B cell (primary cell): Measurements from ENCODE around the gene CAPNS2. TPM values are rescaled to one million over a fixed set of nuclear protein-coding genes. Genes with fewer than 3 reads are reported as not detected.

Source experiments
- ATAC-seq: fragments of 200-7000 bp; cut with Tn5 transposase; one replicate; pipeline ENCODE4 v1.10.0; 2021; ENCODE audit warnings: low read depth, mild to moderate bottlenecking, moderate number of reproducible peaks, moderate library complexity
- CTCF ChIA-PET: fragments of 350-600 bp; sonication (Branson Sonifier 250); formaldehyde crosslinking; loops from one replicate; lab custom pipeline; 2021; ENCODE audit warnings: antibody characterized with exemption, inconsistent platforms; lab: Charles Lee
- POLR2A ChIA-PET: fragments of 350-600 bp; sonication (Branson Sonifier 250); formaldehyde crosslinking; loops from one replicate; lab custom pipeline; 2021; ENCODE audit warnings: antibody characterized with exemption; lab: Charles Lee
- DNase-seq: peaks from one replicate; pipeline ENCODE4 v3.0.0; 2013
- H2AFZ ChIP-seq: 2 replicates; pipeline ENCODE4 v1.6.1; 2012; ENCODE audit warnings: mild to moderate bottlenecking, low read depth, low read length; ENCODE audit not compliant: insufficient read depth, poor library complexity, severe bottlenecking
- H3K27ac ChIP-seq, 2 donors: 1 replicate in 1 of 2; 2 replicates in 1 of 2; pipeline ENCODE4 v1.5.1; 2012 to 2013; ENCODE audit warnings: low read length in 2 of 2, mild to moderate bottlenecking in 2 of 2, moderate library complexity in 1 of 2
- H3K27me3 ChIP-seq, 4 experiments: fragments of 200-600 bp in 1 of 4; sonication (generic) in 1 of 4; replicated peaks in 1 of 4; 1 replicate in 2 of 4; 2 replicates in 2 of 4; pipeline versions ENCODE4 v1.6.1 to v1.7.0; 2013 to 2016; ENCODE audit warnings: low read length in 3 of 4, mild to moderate bottlenecking in 2 of 4, mixed read lengths in 1 of 4, moderate library complexity in 1 of 4; ENCODE audit not compliant: insufficient read depth in 4 of 4, control insufficient read depth in 3 of 4; ENCODE audit errors: control extremely low read depth in 1 of 4
- H3K36me3 ChIP-seq, 2 experiments: replicated peaks in 1 of 2; 1 replicate in 1 of 2; 2 replicates in 1 of 2; pipeline versions ENCODE4 v1.6.1 to v1.7.1; 2013; ENCODE audit warnings: low read length in 1 of 2; ENCODE audit not compliant: insufficient read depth in 2 of 2, control insufficient read depth in 1 of 2; ENCODE audit errors: control extremely low read depth in 1 of 2, extremely low read depth in 1 of 2
- H3K4me1 ChIP-seq, 2 donors: fragments of 200-600 bp in 1 of 2; sonication (generic) in 1 of 2; 1 replicate in 1 of 2; 2 replicates in 1 of 2; pipeline versions ENCODE4 v1.5.1 to v1.6.1; 2013 to 2017; ENCODE audit warnings: low read length in 2 of 2; ENCODE audit not compliant: control insufficient read depth in 2 of 2, insufficient read depth in 2 of 2
- H3K4me2 ChIP-seq: replicated peaks from 2 replicates; pipeline ENCODE3; 2012; ENCODE audit warnings: mild to moderate bottlenecking, low read depth, low read length; ENCODE audit not compliant: poor library complexity, severe bottlenecking
- H3K4me3 ChIP-seq, 5 experiments: fragments of 200-600 bp in 1 of 5; sonication (generic) in 1 of 5; 1 replicate in 3 of 5; 2 replicates in 2 of 5; pipeline versions ENCODE4 v1.5.1 to v1.7.0; 2011 to 2016; ENCODE audit warnings: low read length in 4 of 5, mild to moderate bottlenecking in 4 of 5, low read depth in 2 of 5, control low read depth in 1 of 5, moderate library complexity in 1 of 5; ENCODE audit not compliant: insufficient read depth in 1 of 5; ENCODE audit errors: control extremely low read depth in 1 of 5, extremely low read depth in 1 of 5
- H3K79me2 ChIP-seq: fragments of 200-600 bp; sonication (generic); one replicate; pipeline ENCODE4 v1.6.0; 2016; ENCODE audit warnings: low read length; ENCODE audit not compliant: control insufficient read depth, insufficient read depth
- H3K9ac ChIP-seq: fragments of 200-600 bp; sonication (generic); 2 replicates; pipeline ENCODE4 v1.6.1; 2017; ENCODE audit warnings: mild to moderate bottlenecking, low read length, moderate library complexity
- H3K9me3 ChIP-seq, 3 donors: one replicate each; pipeline versions ENCODE4 v1.6.1 to v1.7.1; 2013; ENCODE audit warnings: low read length in 2 of 3; ENCODE audit not compliant: control insufficient read depth in 2 of 3, insufficient read depth in 1 of 3; ENCODE audit errors: control extremely low read depth in 1 of 3
- H4K20me1 ChIP-seq: 2 replicates; pipeline ENCODE4 v1.6.0; 2012; ENCODE audit warnings: mild to moderate bottlenecking, low read length; ENCODE audit not compliant: insufficient read depth, control insufficient read depth, poor library complexity, severe bottlenecking
- H3K27ac Mint-ChIP-seq: one replicate; pipeline ENCODE4 v1.8.0; 2021; ENCODE audit warnings: mixed read lengths
- H3K27me3 Mint-ChIP-seq: one replicate; pipeline ENCODE4 v1.8.0; 2021; ENCODE audit warnings: mixed read lengths
- H3K4me1 Mint-ChIP-seq: one replicate; pipeline ENCODE4 v1.8.0; 2021; ENCODE audit warnings: mixed read lengths
- H3K4me3 Mint-ChIP-seq: one replicate; pipeline ENCODE4 v1.8.0; 2021; ENCODE audit warnings: mixed read lengths
- H3K9me3 Mint-ChIP-seq: one replicate; pipeline ENCODE4 v1.8.0; 2022; ENCODE audit warnings: mixed read lengths; ENCODE audit not compliant: insufficient read depth
- EZH2 ChIP-seq: IDR thresholded peaks from 2 replicates; pipeline ENCODE4 v1.6.1; 2012; ENCODE audit warnings: borderline replicate concordance, low read depth, mild to moderate bottlenecking, moderate library complexity, low read length; ENCODE audit not compliant: insufficient read depth, poor library complexity, severe bottlenecking
- whole genome bisulfite sequencing: methylation state at CpG from one replicate; pipeline ENCODE4 v1.1.5; 2013; ENCODE audit warnings: missing lambda C conversion rate; ENCODE audit not compliant: insufficient coverage; 5-methylcytosine and 5-hydroxymethylcytosine counted together
- intact Hi-C: fragments of 100-400 bp; cut with micrococcal nuclease; formaldehyde crosslinking; loops from one replicate; pipeline ENCODE4 v1.10.0; 2022
- polyA plus RNA-seq: library from polyadenylated mRNA; depleted of rRNA; stranded (reverse); fragments of >200 nt; gene quantifications from 2 replicates; pipeline ENCODE4 v1.2.3, GENCODE V29; 2012
- total RNA-seq, 2 donors: library from RNA; stranded (reverse); fragments of 120-200 nt in 1 of 2; gene quantifications; 1 replicate in 1 of 2; 2 replicates in 1 of 2; pipeline versions ENCODE4 v1.2.3 to v1.2.4, GENCODE V29; 2013 to 2022
- TF ChIP-seq, protein P1 (sequence below): fragments of 200-600 bp; IDR thresholded peaks from one replicate; pipeline ENCODE4 v1.8.0; 2022; ENCODE audit warnings: antibody characterized with exemption, mild to moderate bottlenecking

CAPNS2 gene
- total and polyA plus RNA-seq, 2 donors (not counting 1 experiment from before 2014, with no cell fraction given) = not detected

DNA sequence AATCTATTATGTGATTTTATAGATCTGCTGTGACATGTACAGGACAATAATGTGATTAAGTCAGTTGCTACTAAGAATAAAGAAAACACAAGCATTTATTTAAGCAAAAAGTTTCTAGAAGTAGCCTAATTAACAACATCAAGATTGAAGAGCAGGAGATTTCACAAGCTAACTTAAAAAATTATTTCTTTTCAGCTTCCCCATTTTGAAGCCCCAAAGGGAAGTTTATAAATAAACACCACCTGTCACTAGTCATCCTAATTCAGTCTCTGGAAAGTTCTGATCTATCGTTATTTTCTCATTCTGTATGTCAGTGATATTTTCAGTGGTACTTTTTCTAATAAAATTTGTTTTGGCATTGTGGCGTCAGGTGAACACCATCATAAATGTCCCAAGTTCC is 8.3 kb downstream of the CAPNS2 start:
- ChIA-PET POLR2A (no interaction called here), CTCF (no interaction called here)
- no peaks in the 10 kb centered on the region for H3K9me3 ChIP-seq
- H3K27ac Mint-ChIP-seq = no peak overlapping the region
- no peak overlapping the region for H3K27ac ChIP-seq
- H3K36me3 ChIP-seq = no peaks in the 10 kb centered on the region
- H3K4me1 Mint-ChIP-seq = peaks cover 2% of the 10 kb centered on the region
- no peak overlapping the region for H2AFZ ChIP-seq
- no peaks in the 10 kb centered on the region for H3K27me3 ChIP-seq
- H4K20me1 ChIP-seq = no peaks in the 10 kb centered on the region
- H3K79me2 ChIP-seq = no peaks in the 10 kb centered on the region
- H3K4me2 ChIP-seq = no peak overlapping the region
- no peak overlapping the region for H3K4me3 ChIP-seq
- intact Hi-C loops = no loop called here
- ATAC-seq (no peak), DNase-seq (no peak)
- no peak overlapping the region for H3K4me3 Mint-ChIP-seq
- H3K9ac ChIP-seq = no peak overlapping the region
- H3K27me3 Mint-ChIP-seq = no peaks in the 10 kb centered on the region
- no peak for TF ChIP-seq EZH2
- TF ChIP-seq, protein P1, sequence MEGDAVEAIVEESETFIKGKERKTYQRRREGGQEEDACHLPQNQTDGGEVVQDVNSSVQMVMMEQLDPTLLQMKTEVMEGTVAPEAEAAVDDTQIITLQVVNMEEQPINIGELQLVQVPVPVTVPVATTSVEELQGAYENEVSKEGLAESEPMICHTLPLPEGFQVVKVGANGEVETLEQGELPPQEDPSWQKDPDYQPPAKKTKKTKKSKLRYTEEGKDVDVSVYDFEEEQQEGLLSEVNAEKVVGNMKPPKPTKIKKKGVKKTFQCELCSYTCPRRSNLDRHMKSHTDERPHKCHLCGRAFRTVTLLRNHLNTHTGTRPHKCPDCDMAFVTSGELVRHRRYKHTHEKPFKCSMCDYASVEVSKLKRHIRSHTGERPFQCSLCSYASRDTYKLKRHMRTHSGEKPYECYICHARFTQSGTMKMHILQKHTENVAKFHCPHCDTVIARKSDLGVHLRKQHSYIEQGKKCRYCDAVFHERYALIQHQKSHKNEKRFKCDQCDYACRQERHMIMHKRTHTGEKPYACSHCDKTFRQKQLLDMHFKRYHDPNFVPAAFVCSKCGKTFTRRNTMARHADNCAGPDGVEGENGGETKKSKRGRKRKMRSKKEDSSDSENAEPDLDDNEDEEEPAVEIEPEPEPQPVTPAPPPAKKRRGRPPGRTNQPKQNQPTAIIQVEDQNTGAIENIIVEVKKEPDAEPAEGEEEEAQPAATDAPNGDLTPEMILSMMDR = no peak
- no peaks in the 10 kb centered on the region for H3K9me3 Mint-ChIP-seq
- no CpG with 5 or more reads among the region's 2 CpGs for WGBS
- no peaks in the 10 kb centered on the region for H3K4me1 ChIP-seq

DNA sequence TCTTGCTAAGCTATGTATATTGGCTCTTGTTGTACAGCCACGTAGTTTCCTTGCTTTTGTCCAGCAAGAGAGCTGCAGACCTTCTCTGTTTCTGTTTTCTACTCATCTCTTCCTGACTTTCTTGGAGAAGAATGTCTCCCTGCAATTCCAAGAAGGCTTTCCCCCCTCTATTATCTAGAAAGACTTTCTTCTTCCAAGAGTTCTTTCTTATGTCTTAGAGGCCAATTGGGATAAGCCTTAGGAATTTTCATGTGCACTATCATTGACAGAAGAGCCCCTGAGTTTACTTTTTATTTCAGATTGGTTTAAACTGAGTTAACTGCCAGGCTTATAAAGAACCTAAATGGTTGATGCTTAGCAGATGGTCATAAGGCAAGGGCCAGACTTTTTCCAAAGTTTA is 9.0 kb downstream of the CAPNS2 start:
- Histone ChIP-seq H3K4me2 (no peak overlapping the region), H3K4me1 (no peaks in the 10 kb centered on the region), H3K27me3 (no peaks in the 10 kb centered on the region), H3K36me3 (no peaks in the 10 kb centered on the region), H3K79me2 (no peaks in the 10 kb centered on the region), H3K9ac (no peak overlapping the region), H3K4me3 (no peak overlapping the region), H3K9me3 (no peaks in the 10 kb centered on the region), H2AFZ (no peak overlapping the region), H4K20me1 (no peaks in the 10 kb centered on the region), H3K27ac (no peak overlapping the region)
- intact Hi-C loops = no loop called here
- H3K4me3 Mint-ChIP-seq = no peak overlapping the region
- H3K9me3 Mint-ChIP-seq = no peaks in the 10 kb centered on the region
- DNase-seq (no peak), ATAC-seq (no peak)
- WGBS = 43% methylated on average over 1 of the region's 1 CpG
- H3K4me1 Mint-ChIP-seq = peaks cover 2% of the 10 kb centered on the region
- ChIA-PET POLR2A (no interaction called here), CTCF (no interaction called here)
- H3K27ac Mint-ChIP-seq = no peak overlapping the region
- TF ChIP-seq, protein P1 = no peak
- no peak for TF ChIP-seq EZH2
- no peaks in the 10 kb centered on the region for H3K27me3 Mint-ChIP-seq
